Measurements from ENCODE around the gene BCCIP. TPM values are rescaled to one million over a fixed set of nuclear protein-coding genes. Genes with fewer than 3 reads are reported as not detected.

Gene BCCIP
- total and polyA plus RNA-seq, 8 donors: 18.6 to 40.8 (median 28.3) TPM

DNA sequence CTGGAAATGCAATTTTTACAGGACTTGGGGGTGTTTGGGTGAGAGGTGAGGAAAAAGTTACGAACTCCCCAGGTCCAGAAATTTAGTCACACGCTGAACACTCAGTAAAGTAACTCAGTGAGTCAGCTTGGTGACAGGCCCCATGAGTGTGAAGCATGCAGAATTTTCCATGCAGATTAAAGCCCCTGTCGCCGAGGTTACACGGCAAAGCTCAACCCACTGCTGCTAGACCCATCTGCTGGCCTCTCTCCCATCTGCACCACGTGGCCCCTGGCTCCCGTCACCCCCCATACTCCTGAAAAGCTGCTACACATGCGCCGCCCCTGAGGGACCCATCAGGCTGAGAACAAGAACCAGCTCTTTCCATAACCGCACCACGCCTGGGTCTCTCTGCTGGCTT is 40.7 kb upstream of the BCCIP start:
- TF ChIP-seq, protein P1, sequence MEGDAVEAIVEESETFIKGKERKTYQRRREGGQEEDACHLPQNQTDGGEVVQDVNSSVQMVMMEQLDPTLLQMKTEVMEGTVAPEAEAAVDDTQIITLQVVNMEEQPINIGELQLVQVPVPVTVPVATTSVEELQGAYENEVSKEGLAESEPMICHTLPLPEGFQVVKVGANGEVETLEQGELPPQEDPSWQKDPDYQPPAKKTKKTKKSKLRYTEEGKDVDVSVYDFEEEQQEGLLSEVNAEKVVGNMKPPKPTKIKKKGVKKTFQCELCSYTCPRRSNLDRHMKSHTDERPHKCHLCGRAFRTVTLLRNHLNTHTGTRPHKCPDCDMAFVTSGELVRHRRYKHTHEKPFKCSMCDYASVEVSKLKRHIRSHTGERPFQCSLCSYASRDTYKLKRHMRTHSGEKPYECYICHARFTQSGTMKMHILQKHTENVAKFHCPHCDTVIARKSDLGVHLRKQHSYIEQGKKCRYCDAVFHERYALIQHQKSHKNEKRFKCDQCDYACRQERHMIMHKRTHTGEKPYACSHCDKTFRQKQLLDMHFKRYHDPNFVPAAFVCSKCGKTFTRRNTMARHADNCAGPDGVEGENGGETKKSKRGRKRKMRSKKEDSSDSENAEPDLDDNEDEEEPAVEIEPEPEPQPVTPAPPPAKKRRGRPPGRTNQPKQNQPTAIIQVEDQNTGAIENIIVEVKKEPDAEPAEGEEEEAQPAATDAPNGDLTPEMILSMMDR (IDR thresholded peaks at IDR 0.05): no peak
- ATAC-seq: no peak

DNA sequence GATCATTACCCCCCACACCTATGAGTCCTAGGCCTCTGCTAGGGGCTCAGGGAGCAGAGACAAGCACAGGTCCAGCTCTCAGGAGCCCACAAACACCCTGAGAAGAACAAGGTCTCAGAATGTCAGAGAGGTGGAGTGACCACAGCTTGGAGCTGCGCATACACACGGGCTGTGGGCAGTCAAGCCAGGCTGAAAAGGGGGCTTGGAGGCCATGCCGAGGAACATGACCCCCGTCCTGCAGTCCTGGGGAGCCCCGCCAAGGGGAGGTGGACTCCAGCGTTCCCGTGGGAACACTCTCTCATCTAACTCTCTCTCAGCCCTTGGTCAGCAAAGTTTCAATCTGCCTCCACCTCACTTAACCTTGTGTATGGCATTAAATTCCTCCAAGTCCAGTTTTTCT is 39.9 kb upstream of the BCCIP start:
- intact Hi-C loops (cut with DNase I): no loop called here
- H3K27me3 ChIP-seq: no peaks in the 10 kb centered on the region
- WGBS, 2 donors: 89 to 95% methylated on average over 7 of the region's 7 CpGs
- no peak for FAIRE-seq
- no peak overlapping the region for H3K4me3 ChIP-seq
- no peak for DNase-seq
- H3K4me1 ChIP-seq: no peaks in the 10 kb centered on the region
- H3K9me3 ChIP-seq: no peaks in the 10 kb centered on the region
- H3K27ac ChIP-seq: no peak overlapping the region
- TF ChIP-seq, protein P1 (IDR thresholded peaks at IDR 0.05): no peak
- no peaks in the 10 kb centered on the region for H3K36me3 ChIP-seq
- no peak for ATAC-seq

More for the DNA sequence above, 40.7 kb upstream of the BCCIP start:
- intact Hi-C loops (cut with DNase I): no loop called here
- H3K4me3 ChIP-seq: no peak overlapping the region
- no peaks in the 10 kb centered on the region for H3K36me3 ChIP-seq
- H3K9me3 ChIP-seq: no peaks in the 10 kb centered on the region
- H3K27me3 ChIP-seq: no peaks in the 10 kb centered on the region
- H3K4me1 ChIP-seq: no peaks in the 10 kb centered on the region
- 83 to 91% methylated on average over 11 of the region's 11 CpGs for WGBS, 2 donors
- DNase-seq (no peak), FAIRE-seq (no peak)
- H3K27ac ChIP-seq: no peak overlapping the region

DNA sequence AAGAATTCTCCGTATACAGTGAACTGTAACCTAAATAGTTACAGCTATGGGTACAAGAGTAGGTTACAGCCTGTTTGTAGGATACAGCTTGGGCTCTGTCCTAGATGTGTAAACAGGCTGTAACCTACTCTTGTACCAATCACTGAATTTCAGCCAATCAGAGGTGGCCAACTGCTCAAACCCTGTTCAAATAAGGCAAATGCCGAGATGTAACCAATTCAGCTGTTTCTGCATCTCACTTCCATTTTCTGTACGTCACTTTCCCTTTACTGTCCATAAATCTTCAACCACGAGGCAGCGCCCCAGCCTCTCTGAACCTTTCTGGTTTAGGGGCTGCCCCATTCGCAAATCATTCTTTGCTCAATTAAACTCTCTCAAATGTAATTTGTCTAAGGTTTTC is 39.4 kb upstream of the BCCIP start:
- H3K4me3 ChIP-seq: no peak overlapping the region
- H3K4me1 ChIP-seq: no peaks in the 10 kb centered on the region
- DNase-seq (no peak), FAIRE-seq (no peak), ATAC-seq (no peak)
- H3K27me3 ChIP-seq: no peaks in the 10 kb centered on the region
- TF ChIP-seq, protein P1 (IDR thresholded peaks at IDR 0.05): no peak
- no peaks in the 10 kb centered on the region for H3K9me3 ChIP-seq
- no peak overlapping the region for H3K27ac ChIP-seq
- intact Hi-C loops (cut with DNase I): no loop called here
- H3K36me3 ChIP-seq: peaks cover 0 to 4% (median 0%) of the 10 kb centered on the region in 3 donors
- WGBS, 2 donors: 86 to 92% methylated on average over 6 of the region's 6 CpGs

DNA sequence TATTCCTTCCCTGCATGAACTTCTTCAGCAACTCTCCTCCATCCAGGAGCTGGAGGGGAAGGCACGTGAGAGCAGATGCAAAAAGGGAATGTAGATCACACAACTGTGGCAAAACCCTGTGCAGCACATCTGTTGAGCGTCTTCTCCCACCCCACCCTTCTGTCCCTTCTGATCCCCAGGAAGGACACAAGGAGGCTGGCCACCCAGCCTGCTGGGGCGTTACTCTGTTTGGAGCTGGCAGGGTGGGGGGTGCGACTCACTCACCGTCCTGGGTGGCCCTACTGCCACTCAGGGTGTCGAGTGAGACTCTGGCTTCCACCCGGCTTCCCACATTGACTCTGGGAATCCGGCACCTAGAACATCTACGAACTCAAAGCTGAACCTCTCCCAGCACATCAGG is 37.6 kb upstream of the BCCIP start:
- 72 to 83% methylated on average over 9 of the region's 9 CpGs for WGBS, 2 donors
- intact Hi-C loops (cut with DNase I): no loop called here
- no peak overlapping the region for H3K4me3 ChIP-seq
- DNase-seq: no peak
- H3K36me3 ChIP-seq: peaks cover 0 to 4% (median 0%) of the 10 kb centered on the region in 3 donors
- no peaks in the 10 kb centered on the region for H3K4me1 ChIP-seq
- FAIRE-seq: no peak
- H3K27ac ChIP-seq: no peak overlapping the region
- H3K27me3 ChIP-seq: no peaks in the 10 kb centered on the region
- TF ChIP-seq, protein P1 (IDR thresholded peaks at IDR 0.05): no peak
- ATAC-seq: no peak
- no peaks in the 10 kb centered on the region for H3K9me3 ChIP-seq

DNA sequence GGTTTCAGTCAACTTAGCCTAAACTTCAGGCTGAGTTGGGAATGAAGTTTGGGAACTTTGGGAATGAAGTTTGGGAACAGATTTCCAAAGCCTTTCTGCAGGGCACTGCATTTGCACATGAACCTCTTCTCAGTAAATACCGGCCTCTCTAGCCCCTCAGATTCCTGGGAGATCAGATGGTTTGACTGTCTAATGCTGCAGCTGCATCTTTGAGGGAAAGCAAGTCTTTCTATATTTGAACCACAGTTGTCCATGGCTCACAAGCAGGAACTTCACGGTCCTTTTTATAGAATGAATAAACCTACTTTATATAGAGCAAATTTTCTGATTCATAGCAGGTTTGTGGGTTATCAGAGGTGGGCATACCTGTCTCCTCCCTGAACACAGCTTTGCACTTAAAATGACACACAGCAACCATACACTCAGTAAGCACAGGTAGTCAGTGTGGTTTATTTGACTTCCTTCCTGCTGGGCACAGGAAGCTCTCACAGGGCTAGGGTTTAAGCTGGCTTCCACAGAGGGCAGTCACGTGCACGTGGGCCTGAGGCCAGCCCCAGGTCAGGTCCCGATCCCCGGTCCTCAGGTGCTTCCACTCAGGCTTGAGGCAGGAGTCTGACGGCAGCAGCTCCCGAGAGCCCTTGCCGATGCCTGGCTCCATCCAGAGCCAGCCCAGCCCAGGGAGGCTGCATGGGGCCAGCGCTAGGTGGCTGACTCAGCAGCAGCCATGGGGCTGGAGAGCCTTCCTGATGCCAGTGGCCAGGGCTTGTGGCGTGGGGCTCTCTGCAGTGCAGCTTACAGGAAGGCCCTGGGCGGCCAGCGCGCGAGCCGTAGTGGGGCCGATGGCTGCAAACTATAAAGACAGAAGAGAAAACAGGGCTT is 35.0 kb upstream of the BCCIP start:
- WGBS, 2 donors: 92% methylated on average over 17 of the region's 17 CpGs
- no peak for FAIRE-seq
- intact Hi-C loops (cut with DNase I): no loop called here

More for the DNA sequence above, 35.0 kb upstream of the BCCIP start:
- TF ChIP-seq, protein P1 (IDR thresholded peaks at IDR 0.05): no peak
- H3K27ac ChIP-seq: no peak overlapping the region
- no peaks in the 10 kb centered on the region for H3K9me3 ChIP-seq
- H3K36me3 ChIP-seq: peaks cover 0 to 16% (median 4%) of the 10 kb centered on the region in 3 donors
- peak in 2 of 4 donors; percentile 32 to 76 for ATAC-seq
- H3K27me3 ChIP-seq: no peaks in the 10 kb centered on the region
- DNase-seq: no peak
- H3K4me3 ChIP-seq: no peak overlapping the region
- H3K4me1 ChIP-seq: no peaks in the 10 kb centered on the region

All from pancreas (tissue), 10 donors.